HG02763 (cell line): Measurements from ENCODE around the gene MEAF6.

ENCODE experiments used
- ATAC-seq: cut with Tn5 transposase; IDR thresholded peaks from one replicate; pipeline ENCODE4 v1.9.1; 2021; ENCODE audit warnings: mild to moderate bottlenecking, moderate library complexity; ENCODE audit not compliant: unreplicated experiment

Gene MEAF6

DNA sequence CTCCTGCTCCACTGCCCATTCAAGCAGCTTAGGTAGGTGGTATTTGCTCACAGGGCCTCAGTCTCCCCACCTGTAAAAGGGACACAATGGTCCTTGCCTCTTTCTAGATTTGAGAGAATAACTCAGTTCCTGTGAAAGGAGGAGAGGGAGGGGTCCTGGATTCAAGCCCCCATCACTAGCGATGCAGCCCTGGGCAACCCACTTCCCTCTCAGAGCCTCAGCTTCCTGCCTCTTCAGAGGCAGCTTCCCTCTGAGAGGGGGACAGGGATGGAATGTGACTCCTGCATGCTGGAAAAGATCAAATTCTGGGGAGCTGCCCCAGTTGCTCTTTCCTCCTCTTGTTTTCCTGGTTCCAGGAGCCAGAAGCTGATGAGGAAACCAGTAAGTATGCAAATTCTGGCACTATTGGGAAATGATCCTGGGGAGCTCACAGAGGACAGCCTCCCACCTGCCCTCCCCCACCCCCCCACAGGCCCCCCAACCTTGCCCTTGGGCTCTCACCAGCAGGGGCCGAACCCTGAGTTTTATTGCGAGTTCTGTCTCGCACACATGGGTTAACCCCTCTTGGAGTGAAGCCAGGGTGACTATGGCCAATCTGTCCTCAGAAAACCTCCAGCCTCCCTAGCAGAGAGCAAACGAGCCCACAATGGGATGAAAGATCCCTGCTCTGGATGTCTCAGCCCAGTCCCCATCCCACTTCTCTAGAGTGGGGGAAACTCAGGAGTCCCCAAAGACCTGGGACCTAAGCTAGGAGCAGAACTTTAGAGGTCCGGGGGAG is 28.5 kb downstream of the MEAF6 start:
- ATAC-seq, result no peak

- ATAC-seq, result no peak
Measured at GRCh38 chr1:37484325-37485051, 30.1 kb downstream of the MEAF6 start.

GRCh38 chr1:37483785-37484184 is 30.8 kb downstream of the MEAF6 start:
- ATAC-seq, result no peak

GRCh38 chr1:37482796-37483744 is 31.5 kb downstream of the MEAF6 start:
- no peak for ATAC-seq

- no peak for ATAC-seq
Measured at GRCh38 chr1:37482004-37482785, 32.4 kb downstream of the MEAF6 start.

- ATAC-seq, result no peak
Measured at GRCh38 chr1:37481289-37482003, 33.1 kb downstream of the MEAF6 start.

DNA sequence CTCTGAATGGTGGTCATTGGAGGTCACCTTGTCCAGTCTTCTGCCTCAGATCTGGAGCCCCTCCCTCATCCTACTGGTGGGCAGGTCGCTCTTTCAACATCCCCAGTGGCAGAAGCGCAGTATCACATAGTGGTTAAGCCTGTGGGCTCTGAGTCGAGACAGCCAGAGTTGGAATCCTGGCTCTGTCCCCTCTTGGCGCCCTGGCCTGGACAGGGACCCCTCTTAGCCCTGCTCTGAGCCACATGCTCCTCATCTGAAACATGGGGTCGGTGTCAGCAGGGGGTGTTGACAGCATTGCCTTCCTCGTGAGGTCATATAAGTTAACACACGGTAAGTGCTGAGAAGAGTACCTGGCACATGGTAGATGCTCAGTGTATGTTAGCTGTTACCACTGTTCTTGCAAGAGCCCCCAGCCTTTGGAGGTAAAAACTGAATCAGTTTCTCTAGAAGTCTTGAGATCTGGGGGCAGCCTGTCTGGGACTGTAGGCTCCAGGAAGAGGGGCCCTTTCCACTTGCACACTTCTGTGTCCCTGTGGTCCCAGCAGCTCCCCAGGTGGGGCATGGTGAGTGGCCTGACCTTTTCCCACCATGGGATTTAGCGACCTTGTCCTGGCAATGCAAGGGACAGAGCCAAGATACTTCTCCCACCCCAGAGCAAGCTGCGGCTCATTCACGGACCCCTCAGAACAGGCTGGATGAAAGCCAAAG is 33.8 kb downstream of the MEAF6 start:
- ATAC-seq, result no peak

GRCh38 chr1:37480125-37480466 is 34.5 kb downstream of the MEAF6 start:
- no peak for ATAC-seq

GRCh38 chr1:37479255-37480124 is 35.1 kb downstream of the MEAF6 start:
- ATAC-seq, result no peak

- no peak for ATAC-seq
Measured at GRCh38 chr1:37478890-37479254, 35.7 kb downstream of the MEAF6 start.

- ATAC-seq, result no peak
Measured at GRCh38 chr1:37478451-37478881, 36.1 kb downstream of the MEAF6 start.

DNA sequence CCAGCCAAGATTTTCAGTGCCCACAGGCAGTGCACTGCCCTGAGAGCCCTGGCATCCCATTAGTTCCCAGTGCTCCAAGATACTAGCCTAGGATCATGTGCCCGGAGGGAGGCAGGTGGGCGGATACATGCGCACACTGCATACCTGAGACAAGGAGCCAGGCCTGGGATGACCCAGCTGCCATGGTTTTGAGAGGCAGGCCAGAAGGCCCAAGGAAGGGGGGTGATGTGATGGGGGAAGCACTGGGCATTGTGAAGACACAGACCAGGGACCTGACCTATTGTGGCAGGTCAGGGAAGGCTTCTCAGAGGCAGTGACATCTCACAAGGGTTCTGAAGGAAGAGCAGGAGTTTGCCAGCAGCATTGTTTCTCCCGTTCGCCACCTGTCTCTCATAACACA is 36.6 kb downstream of the MEAF6 start:
- ATAC-seq, result no peak

DNA sequence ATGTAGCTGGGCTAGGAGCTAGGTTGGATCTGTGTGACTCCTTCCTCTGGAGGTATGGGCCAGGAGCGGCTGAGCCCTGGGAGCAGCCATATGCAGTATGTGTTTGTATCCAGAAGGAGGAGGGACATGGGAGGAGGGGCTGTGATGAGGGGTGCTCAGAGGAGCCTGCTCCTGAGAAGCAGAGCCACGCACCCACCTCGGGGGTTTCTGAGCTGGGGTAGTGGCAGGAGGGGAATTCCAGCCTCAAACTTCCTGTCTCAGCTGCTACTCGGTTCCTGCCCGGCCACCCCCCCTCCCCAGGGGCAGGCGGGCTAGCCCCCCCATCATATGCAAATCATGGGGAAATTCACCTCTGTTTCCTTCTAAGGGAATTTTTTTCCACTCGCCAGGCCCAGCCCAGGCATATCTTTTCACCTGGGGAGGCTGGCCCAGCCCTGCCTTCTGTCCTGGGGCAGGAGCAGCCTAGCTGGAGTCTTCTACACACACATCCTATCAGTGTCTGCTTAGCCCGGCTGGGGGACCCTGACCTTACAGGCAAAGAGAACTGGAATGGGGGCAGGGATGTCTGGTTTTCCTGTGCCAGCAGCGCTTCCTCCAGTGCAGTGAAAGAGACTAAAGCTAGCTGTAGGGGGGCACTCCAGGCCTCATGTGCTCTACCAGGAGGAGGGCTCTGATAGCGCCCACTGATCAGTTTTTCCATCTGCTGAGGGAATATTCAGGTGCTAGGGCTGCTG is 37.2 kb downstream of the MEAF6 start:
- peak; percentile 31 for ATAC-seq

DNA sequence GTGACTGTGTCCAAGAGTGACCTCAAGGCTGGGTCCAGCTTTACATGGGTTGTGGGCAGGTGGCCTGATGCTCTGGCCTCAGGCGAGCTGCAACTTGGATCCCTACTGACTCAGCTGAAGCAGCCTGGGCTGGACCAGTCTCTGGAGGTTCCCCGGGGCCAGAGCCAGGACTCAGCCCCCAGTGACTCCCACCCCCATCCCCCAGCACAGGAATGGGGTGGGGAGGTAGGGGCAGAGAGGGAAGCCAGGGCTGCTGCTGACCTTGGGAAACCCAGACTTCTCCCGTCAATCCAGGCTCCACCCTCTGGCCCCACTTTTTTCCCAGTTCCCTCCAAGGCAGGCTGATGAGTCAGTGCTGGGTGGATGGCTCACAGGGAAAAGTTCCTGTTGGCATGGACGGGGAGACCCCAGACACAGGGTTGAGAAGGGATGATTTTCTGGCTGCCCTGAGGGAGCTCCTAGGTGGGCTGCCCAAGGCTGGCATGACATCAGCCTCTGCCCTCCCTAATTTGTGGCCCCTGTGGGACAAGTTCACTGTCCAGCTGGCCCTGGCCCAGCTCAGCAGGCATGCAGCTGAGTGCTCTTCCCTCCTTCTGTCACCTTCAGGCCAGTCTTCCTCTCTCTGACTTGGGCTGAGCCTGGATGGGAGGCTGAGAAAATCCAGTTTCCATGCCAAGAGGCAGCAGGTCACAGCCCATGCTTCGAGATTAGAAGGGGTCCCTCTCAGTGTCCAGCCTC is 37.9 kb downstream of the MEAF6 start:
- no peak for ATAC-seq

GRCh38 chr1:37476087-37476452 is 38.5 kb downstream of the MEAF6 start:
- no peak for ATAC-seq

DNA sequence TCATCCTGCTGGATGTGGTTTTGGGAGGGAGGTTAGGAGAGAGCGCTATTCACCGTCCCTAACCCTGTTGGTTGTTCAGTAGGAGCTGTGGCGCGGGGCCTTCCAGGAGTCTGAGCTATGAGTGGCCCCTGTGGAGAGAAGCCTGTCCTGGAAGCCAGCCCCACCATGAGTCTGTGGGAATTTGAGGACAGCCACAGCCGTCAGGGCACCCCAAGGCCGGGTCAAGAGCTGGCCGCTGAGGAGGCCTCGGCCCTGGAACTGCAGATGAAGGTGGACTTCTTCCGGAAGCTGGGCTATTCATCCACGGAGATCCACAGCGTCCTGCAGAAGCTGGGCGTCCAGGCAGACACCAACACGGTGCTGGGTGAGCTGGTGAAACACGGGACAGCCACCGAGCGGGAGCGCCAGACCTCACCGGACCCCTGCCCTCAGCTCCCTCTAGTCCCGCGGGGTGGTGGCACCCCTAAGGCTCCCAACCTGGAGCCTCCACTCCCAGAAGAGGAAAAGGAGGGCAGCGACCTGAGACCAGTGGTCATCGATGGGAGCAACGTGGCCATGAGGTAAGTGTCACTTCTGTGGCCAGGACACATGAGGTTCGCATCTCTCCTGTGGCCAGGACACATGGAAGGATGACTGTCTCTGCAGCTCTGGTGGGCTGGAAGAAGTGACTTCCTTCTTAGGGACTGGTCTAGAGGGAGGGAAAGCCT is 39.0 kb downstream of the MEAF6 start:
- ATAC-seq, result no peak
